Colonic mucosa (tissue), 4 donors: Measurements from ENCODE around the gene FBXO3. TPM values are rescaled to one million over a fixed set of nuclear protein-coding genes. Genes with fewer than 3 reads are reported as not detected.
A peak's percentile ranks its signal among the peaks of the same experiment; 100 is the strongest.
"Not testable (repeated sequence)": the region's sequence is repeated elsewhere in the genome, so short reads cannot be mapped to it uniquely, and the experiment has no call there.

Experiments
- DNase-seq: peaks from one replicate; pipeline ENCODE4 v3.0.0-alpha.2; 2020
- H3K27ac ChIP-seq: fragments of 200-600 bp; one replicate; pipeline ENCODE4 v1.8.0; 2021
- H3K27me3 ChIP-seq: fragments of 200-600 bp; one replicate; pipeline ENCODE4 v1.8.0; 2021
- H3K36me3 ChIP-seq: fragments of 200-600 bp; one replicate; pipeline ENCODE4 v1.8.0; 2021
- H3K4me1 ChIP-seq: fragments of 200-600 bp; one replicate; pipeline ENCODE4 v1.8.0; 2021; ENCODE audit warnings: mild to moderate bottlenecking
- H3K4me3 ChIP-seq: fragments of 200-600 bp; one replicate; pipeline ENCODE4 v1.8.0; 2021
- H3K9ac ChIP-seq, 2 donors: one replicate each; pipeline ENCODE4 v1.7.0; 2013; ENCODE audit warnings: control low read depth in 2 of 2, low read depth in 2 of 2, low read length in 2 of 2
- H3K9me3 ChIP-seq: fragments of 200-600 bp; one replicate; pipeline ENCODE4 v1.8.0; 2021
- intact Hi-C: fragments of 100-400 bp; cut with DNase I; formaldehyde crosslinking; loops from one replicate; pipeline ENCODE4 v1.14.1; 2022
- total RNA-seq, 2 donors: library from RNA; stranded (reverse); fragmentation: NEBNext Ultra II Directional in 1 of 2; extraction: Animal tissue kit (Norgen Biotek cat#: 25700) in 1 of 2; gene quantifications; one replicate each; pipeline ENCODE4 v1.2.1, GENCODE V29; 2021
- TF ChIP-seq, protein P1 (sequence below): fragments of 200-600 bp; IDR thresholded peaks from one replicate; pipeline ENCODE4 v1.8.0; 2022; ENCODE audit warnings: antibody characterized with exemption, mild to moderate bottlenecking
- donor health status: healthy.
- donor health status: DM: no; HTN: no; CAD: no.
- donor health status: DM: no; HTN: no; CAD: no.

FBXO3 gene
- total RNA-seq, 2 donors from 2014 or later, result 30.0 to 36.9 TPM

DNA sequence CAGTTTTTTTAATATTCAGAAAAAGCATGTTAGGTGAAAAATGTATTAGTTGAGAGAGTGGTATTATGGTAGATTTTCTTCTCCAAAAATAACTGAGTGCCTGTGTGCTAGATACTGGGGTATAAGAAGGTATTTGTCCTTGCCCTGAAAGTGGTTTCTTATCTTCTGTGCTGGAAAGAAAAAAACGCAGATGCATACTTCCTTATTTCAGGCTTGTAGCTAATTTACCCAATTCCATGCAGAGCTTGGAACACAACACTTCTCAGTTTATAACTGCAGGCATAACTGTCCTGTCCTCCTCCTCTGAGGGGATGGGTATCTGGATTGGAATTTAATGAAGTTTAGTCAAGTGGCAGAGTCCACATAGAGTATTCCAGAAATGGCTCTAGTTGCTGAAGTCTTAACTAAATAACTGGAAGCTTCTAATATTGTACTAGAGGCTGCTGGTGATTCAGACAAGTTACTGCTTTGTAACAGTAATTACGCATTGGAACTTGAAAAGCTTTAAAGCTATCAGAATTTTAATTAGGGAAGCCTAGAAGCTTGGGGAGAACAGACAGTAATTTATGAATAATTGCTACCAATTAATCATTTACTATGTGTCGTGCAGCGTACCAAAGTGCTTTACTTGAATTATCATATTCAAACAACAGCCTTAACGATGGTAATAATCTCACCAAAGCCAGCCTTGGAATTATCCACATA, 61.0 kb downstream of the FBXO3 start:
- Histone ChIP-seq H3K4me3 (no peak overlapping the region), H3K9me3 (no peaks in the 10 kb centered on the region), H3K27ac (no peak overlapping the region), H3K9ac (no peak overlapping the region), H3K4me1 (peaks cover 4% of the 10 kb centered on the region), H3K27me3 (no peaks in the 10 kb centered on the region), H3K36me3 (peaks cover 12% of the 10 kb centered on the region)
- TF ChIP-seq, protein P1, sequence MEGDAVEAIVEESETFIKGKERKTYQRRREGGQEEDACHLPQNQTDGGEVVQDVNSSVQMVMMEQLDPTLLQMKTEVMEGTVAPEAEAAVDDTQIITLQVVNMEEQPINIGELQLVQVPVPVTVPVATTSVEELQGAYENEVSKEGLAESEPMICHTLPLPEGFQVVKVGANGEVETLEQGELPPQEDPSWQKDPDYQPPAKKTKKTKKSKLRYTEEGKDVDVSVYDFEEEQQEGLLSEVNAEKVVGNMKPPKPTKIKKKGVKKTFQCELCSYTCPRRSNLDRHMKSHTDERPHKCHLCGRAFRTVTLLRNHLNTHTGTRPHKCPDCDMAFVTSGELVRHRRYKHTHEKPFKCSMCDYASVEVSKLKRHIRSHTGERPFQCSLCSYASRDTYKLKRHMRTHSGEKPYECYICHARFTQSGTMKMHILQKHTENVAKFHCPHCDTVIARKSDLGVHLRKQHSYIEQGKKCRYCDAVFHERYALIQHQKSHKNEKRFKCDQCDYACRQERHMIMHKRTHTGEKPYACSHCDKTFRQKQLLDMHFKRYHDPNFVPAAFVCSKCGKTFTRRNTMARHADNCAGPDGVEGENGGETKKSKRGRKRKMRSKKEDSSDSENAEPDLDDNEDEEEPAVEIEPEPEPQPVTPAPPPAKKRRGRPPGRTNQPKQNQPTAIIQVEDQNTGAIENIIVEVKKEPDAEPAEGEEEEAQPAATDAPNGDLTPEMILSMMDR, result no peak
- DNase-seq, result no peak
- intact Hi-C loops, result no loop called here

- TF ChIP-seq, protein P1, result no peak
- H3K9me3 ChIP-seq, result no peaks in the 10 kb centered on the region
- intact Hi-C loops, result no loop called here
- H3K36me3 ChIP-seq, result peaks cover 12% of the 10 kb centered on the region
- no peaks in the 10 kb centered on the region for H3K27me3 ChIP-seq
- no peak overlapping the region for H3K4me3 ChIP-seq
- no peak overlapping the region for H3K9ac ChIP-seq
- DNase-seq, result peak; percentile 6
- H3K27ac ChIP-seq, result no peak overlapping the region
- peaks cover 4% of the 10 kb centered on the region for H3K4me1 ChIP-seq
These were observed 61.9 kb downstream of the FBXO3 start for GRCh38 chr11:33712436-33712835.

DNA sequence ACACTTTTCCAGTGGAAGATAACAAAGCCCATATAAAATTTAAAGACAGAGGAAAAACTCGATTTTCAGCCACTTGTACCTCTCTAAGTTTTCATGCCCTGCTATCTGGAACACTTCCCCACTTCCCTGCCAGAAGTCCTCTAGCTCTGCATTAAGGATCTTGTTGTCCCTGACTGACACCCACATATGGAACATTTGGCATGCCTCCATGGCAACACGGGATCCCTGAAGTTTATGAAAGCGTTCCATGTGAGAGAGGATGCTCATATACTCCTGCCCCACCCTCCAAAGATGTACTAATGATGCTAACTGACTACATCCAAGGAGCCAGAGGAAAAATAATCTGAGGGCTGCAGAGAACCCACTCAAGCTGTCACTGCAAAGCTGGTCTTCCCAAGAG, 64.9 kb downstream of the FBXO3 start:
- Histone ChIP-seq H3K4me3 (no peak overlapping the region), H3K4me1 (peaks cover 2% of the 10 kb centered on the region), H3K27ac (no peak overlapping the region), H3K27me3 (no peaks in the 10 kb centered on the region), H3K9ac (no peak overlapping the region), H3K9me3 (no peaks in the 10 kb centered on the region), H3K36me3 (peaks cover 12% of the 10 kb centered on the region)
- TF ChIP-seq, protein P1, result no peak
- DNase-seq, result no peak
- intact Hi-C loops, result no loop called here

DNA sequence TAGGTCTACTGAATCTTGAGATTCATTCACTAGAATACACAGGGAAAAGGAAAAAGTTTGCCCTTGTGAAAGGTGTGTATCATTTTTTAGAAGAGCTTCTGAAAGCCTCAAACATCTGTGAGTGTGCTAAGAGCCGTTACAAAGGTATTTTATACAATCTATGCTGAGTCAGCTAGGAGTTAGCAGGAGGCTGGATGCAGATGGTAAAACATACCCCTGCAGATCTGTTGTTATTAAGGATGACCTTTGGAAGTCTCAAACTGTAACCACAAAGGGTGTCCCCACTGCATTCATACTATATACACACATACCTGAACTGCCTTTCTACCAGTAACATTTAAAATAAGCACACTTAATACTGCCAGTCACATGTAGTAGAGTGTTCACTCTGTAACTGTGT, 65.3 kb downstream of the FBXO3 start:
- no peaks in the 10 kb centered on the region for H3K27me3 ChIP-seq
- no peak for DNase-seq
- peaks cover 4% of the 10 kb centered on the region for H3K4me1 ChIP-seq
- intact Hi-C loops, result no loop called here
- no peaks in the 10 kb centered on the region for H3K9me3 ChIP-seq
- no peak overlapping the region for H3K4me3 ChIP-seq
- TF ChIP-seq, protein P1, result no peak
- H3K9ac ChIP-seq, result no peak overlapping the region
- peaks cover 12% of the 10 kb centered on the region for H3K36me3 ChIP-seq
- no peak overlapping the region for H3K27ac ChIP-seq

- not testable (repeated sequence) for DNase-seq, H3K27ac ChIP-seq
- peaks cover 12% of the 10 kb centered on the region for H3K36me3 ChIP-seq
These were observed 66.5 kb downstream of the FBXO3 start for GRCh38 chr11:33707831-33708230.

GRCh38 chr11:33706966-33707365, 67.4 kb downstream of the FBXO3 start:
- H3K9me3 ChIP-seq, result no peaks in the 10 kb centered on the region
- H3K27me3 ChIP-seq, result no peaks in the 10 kb centered on the region
- H3K27ac ChIP-seq, result no peak overlapping the region
- intact Hi-C loops, result no loop called here
- peaks cover 10% of the 10 kb centered on the region for H3K4me1 ChIP-seq
- TF ChIP-seq, protein P1, result no peak
- no peak for DNase-seq
- H3K9ac ChIP-seq, result no peak overlapping the region
- no peak overlapping the region for H3K4me3 ChIP-seq
- H3K36me3 ChIP-seq, result peaks cover 11% of the 10 kb centered on the region

More at GRCh38 chr11:33707831-33708230, 66.5 kb downstream of the FBXO3 start:
- intact Hi-C loops, H3K4me3 ChIP-seq, H3K27me3 ChIP-seq, H3K4me1 ChIP-seq, H3K9me3 ChIP-seq, H3K9ac ChIP-seq: not testable (repeated sequence)
